PFSK-1 (cell line): ENCODE measurements around the gene ODF2L.

ENCODE experiments used
- POLR2AphosphoS5 ChIP-seq: IDR thresholded peaks from 2 replicates; pipeline ENCODE4 v1.6.1; 2012; ENCODE audit warnings: low read depth, mild to moderate bottlenecking, control low read depth, low read length, moderate library complexity
- TAF1 ChIP-seq: IDR thresholded peaks from 2 replicates; pipeline ENCODE4 v1.6.1; 2012; ENCODE audit warnings: low read length, control low read depth, borderline replicate concordance; ENCODE audit not compliant: insufficient read depth

GRCh38 chr1:86395751-86396497, at the start of gene ODF2L:
- TF ChIP-seq POLR2AphosphoS5 = no peak; the same call in 1 of the 2 replicates
- TF ChIP-seq TAF1 = 0 out of 2 replicates have a peak, but pooled peaks have one; percentile 37
